GM23248 (cell line): Measurements from ENCODE around the gene TTC28.

ENCODE experiments used
- EZH2 ChIP-seq: fragments of 200-600 bp; sonication (generic); IDR thresholded peaks from 2 replicates; pipeline ENCODE4 v1.6.1; 2018; ENCODE audit warnings: antibody characterized with exemption, mild to moderate bottlenecking; ENCODE audit not compliant: insufficient read depth, poor library complexity, severe bottlenecking
- EZH2phosphoT487 ChIP-seq: fragments of 200-600 bp; sonication (generic); IDR thresholded peaks from 2 replicates; pipeline ENCODE4 v1.6.1; 2018; ENCODE audit warnings: antibody characterized with exemption, moderate library complexity, mild to moderate bottlenecking, low read depth; ENCODE audit not compliant: insufficient read depth

DNA sequence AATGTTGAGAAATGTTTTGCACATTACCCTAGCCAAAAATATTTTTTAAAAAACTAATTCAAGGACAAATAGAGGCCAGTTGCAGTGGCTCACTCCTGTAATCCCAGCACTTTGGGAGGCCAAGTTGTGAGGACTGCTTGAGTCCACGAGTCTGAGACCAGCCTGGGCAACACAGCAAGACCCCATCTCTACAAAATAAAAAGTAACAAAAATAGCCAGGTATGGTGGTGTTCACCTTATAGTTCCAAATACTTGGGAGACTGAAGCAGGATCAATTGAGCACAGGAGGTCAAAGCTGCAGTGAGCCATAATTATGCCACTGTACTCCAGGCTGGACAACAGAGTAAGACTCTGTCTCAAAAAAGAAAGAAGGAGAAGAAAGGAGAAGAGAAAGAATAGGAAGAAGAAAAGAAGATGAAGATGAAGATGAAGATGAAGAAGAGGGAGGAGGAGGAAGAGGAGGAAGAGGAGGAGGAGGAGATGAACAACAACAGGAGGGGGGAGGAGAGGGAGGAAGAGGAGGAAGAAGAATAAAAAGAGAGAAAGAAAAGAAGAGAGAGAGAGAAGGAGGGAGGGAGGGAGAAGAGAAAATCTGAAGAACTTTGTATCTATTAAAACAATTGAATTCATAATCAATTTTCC lies 136.5 kb downstream of the TTC28 start:
- TF ChIP-seq EZH2 (no peak), EZH2phosphoT487 (no peak)
